ENCODE measurements around the gene STOX2.

- TF ChIP-seq SP1 (IDR thresholded peaks at IDR 0.05) (no peak), HDGF (IDR thresholded peaks at IDR 0.05; ENCODE audit: borderline replicate concordance) (no peak), SUZ12 (IDR thresholded peaks at IDR 0.05) (no peak)
These were observed 81.3 kb downstream of the STOX2 start for GRCh38 chr4:183986291-183986970.

All from HEK293T (cell line).